ENCODE data around the gene MPL.

The MPL gene

DNA sequence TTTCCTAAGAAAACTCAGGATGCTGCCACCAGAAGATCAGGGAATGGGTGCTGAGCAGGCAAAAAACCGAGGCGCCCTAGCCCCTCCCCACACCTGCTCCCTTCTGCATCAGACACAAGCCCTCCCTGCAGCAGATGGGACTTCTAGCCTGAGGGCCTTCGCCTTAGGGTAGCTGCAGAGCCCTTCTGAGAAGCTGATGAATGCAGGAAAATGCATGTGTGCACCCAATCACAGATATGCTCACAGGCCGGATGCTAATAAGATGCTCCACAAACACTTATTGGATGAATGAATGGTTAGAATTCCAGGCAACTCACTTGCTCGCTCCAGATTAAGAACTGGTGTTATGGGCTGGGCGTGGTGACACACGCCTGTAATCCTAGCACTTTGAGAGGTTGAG, 45.4 kb upstream of the MPL start:
- TF ChIP-seq, protein P1, sequence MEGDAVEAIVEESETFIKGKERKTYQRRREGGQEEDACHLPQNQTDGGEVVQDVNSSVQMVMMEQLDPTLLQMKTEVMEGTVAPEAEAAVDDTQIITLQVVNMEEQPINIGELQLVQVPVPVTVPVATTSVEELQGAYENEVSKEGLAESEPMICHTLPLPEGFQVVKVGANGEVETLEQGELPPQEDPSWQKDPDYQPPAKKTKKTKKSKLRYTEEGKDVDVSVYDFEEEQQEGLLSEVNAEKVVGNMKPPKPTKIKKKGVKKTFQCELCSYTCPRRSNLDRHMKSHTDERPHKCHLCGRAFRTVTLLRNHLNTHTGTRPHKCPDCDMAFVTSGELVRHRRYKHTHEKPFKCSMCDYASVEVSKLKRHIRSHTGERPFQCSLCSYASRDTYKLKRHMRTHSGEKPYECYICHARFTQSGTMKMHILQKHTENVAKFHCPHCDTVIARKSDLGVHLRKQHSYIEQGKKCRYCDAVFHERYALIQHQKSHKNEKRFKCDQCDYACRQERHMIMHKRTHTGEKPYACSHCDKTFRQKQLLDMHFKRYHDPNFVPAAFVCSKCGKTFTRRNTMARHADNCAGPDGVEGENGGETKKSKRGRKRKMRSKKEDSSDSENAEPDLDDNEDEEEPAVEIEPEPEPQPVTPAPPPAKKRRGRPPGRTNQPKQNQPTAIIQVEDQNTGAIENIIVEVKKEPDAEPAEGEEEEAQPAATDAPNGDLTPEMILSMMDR (IDR thresholded peaks at IDR 0.05; ENCODE audit: low read depth, low read length, poor library complexity, severe bottlenecking) = no peak
- TF ChIP-seq EZH2phosphoT487 (IDR thresholded peaks at IDR 0.05; ENCODE audit: borderline replicate concordance, low read length) = no peak
- Histone ChIP-seq H3K9me2 (replicated peaks; ENCODE audit: control insufficient read depth, low read length) (no peaks in the 10 kb centered on the region), H3K36me3 (ENCODE audit: control insufficient read depth, low read length) (no peaks in the 10 kb centered on the region), H3F3A (ENCODE audit: control insufficient read depth, insufficient read depth) (no peaks in the 10 kb centered on the region), H3K4me3 (ENCODE audit: low read length) (no peak overlapping the region), H3K27me3 (ENCODE audit: control insufficient read depth, low read length) (peaks cover 4% of the 10 kb centered on the region; the same call in 1 of the 2 replicates), H3K79me2 (ENCODE audit: control insufficient read depth, low read length) (no peaks in the 10 kb centered on the region), H4K20me1 (ENCODE audit: control insufficient read depth, insufficient read depth, low read depth, low read length) (no peaks in the 10 kb centered on the region), H3K4me2 (ENCODE audit: low read length) (no peak overlapping the region), H3K4me1 (ENCODE audit: control insufficient read depth, low read length) (no peaks in the 10 kb centered on the region), H3K27ac (ENCODE audit: low read depth, low read length) (no peak overlapping the region), H3K9me3 (ENCODE audit: control insufficient read depth, insufficient read depth, low read length) (no peaks in the 10 kb centered on the region)

DNA sequence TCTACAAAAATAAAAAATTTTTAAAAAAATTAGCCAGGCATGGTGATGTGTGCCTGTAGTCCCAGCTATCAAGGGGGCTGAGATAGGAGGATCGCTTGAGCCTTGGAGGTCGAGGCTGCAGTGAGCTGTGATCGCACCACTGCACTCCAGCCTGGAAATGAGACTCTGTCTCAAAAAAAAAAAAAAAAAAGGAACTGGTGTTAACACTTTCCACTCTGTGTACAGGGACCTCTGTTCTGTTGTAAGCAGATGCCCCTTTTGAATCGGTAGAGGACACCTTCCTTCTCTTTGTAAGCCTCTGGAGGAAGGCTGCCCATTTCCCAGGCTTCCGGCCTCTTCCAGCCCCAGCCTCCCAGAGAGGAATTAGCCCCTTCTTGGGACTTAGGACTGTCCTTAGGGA, 44.9 kb upstream of the MPL start:
- H3K4me1 ChIP-seq (ENCODE audit: control insufficient read depth, low read length) = no peaks in the 10 kb centered on the region
- H3K36me3 ChIP-seq (ENCODE audit: control insufficient read depth, low read length) = no peaks in the 10 kb centered on the region
- H3K27ac ChIP-seq (ENCODE audit: low read depth, low read length) = no peak overlapping the region
- peaks cover 3% of the 10 kb centered on the region; the same call in 1 of the 2 replicates for H3K27me3 ChIP-seq (ENCODE audit: control insufficient read depth, low read length)
- no peaks in the 10 kb centered on the region for H3F3A ChIP-seq (ENCODE audit: control insufficient read depth, insufficient read depth)
- no peaks in the 10 kb centered on the region for H3K79me2 ChIP-seq (ENCODE audit: control insufficient read depth, low read length)
- no peaks in the 10 kb centered on the region for H3K9me3 ChIP-seq (ENCODE audit: control insufficient read depth, insufficient read depth, low read length)
- no peaks in the 10 kb centered on the region for H3K9me2 ChIP-seq (replicated peaks; ENCODE audit: control insufficient read depth, low read length)
- no peak for TF ChIP-seq EZH2phosphoT487 (IDR thresholded peaks at IDR 0.05; ENCODE audit: borderline replicate concordance, low read length)
- TF ChIP-seq, protein P1 (IDR thresholded peaks at IDR 0.05; ENCODE audit: low read depth, low read length, poor library complexity, severe bottlenecking) = no peak
- no peak overlapping the region for H3K4me3 ChIP-seq (ENCODE audit: low read length)
- no peaks in the 10 kb centered on the region for H4K20me1 ChIP-seq (ENCODE audit: control insufficient read depth, insufficient read depth, low read depth, low read length)
- no peak overlapping the region for H3K4me2 ChIP-seq (ENCODE audit: low read length)

DNA sequence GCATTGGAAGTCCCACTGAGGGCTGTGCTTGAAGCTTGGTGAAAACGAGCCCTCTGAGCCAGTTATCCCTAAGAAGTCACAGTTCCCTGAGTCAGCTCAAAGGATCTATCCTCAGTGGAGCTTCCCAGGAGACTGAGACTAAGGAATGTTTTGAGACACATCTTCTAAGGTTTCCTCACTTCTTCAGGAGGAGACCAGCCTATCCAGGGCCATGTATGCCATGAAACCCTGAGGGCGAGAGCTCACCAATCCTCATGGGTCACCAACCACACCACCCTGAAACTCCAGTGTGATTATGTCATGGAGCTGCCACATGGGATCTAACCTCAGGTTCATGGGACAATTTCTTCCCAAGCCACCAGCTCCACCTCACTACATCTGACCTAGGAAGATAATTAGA, 44.4 kb upstream of the MPL start:
- TF ChIP-seq, protein P1 (IDR thresholded peaks at IDR 0.05; ENCODE audit: low read depth, low read length, poor library complexity, severe bottlenecking) = no peak
- TF ChIP-seq EZH2phosphoT487 (IDR thresholded peaks at IDR 0.05; ENCODE audit: borderline replicate concordance, low read length) = no peak
- no peaks in the 10 kb centered on the region for H3K79me2 ChIP-seq (ENCODE audit: control insufficient read depth, low read length)

More for the DNA sequence above, 44.4 kb upstream of the MPL start:
- Histone ChIP-seq H3K27ac (ENCODE audit: low read depth, low read length) (no peak overlapping the region), H3K9me2 (replicated peaks; ENCODE audit: control insufficient read depth, low read length) (no peaks in the 10 kb centered on the region), H3K4me2 (ENCODE audit: low read length) (no peak overlapping the region), H3F3A (ENCODE audit: control insufficient read depth, insufficient read depth) (no peaks in the 10 kb centered on the region), H4K20me1 (ENCODE audit: control insufficient read depth, insufficient read depth, low read depth, low read length) (no peaks in the 10 kb centered on the region), H3K36me3 (ENCODE audit: control insufficient read depth, low read length) (no peaks in the 10 kb centered on the region), H3K27me3 (ENCODE audit: control insufficient read depth, low read length) (no peaks in the 10 kb centered on the region), H3K4me3 (ENCODE audit: low read length) (no peak overlapping the region), H3K4me1 (ENCODE audit: control insufficient read depth, low read length) (no peaks in the 10 kb centered on the region), H3K9me3 (ENCODE audit: control insufficient read depth, insufficient read depth, low read length) (no peaks in the 10 kb centered on the region)

Measured in DOHH2 (cell line).